ENCODE results near the gene ING5.

ING5 gene

GRCh38 chr2:241750076-241750840, 48.4 kb downstream of the ING5 start:
- TF ChIP-seq CTCF (IDR thresholded peaks at IDR 0.05; ENCODE audit: low read depth, low read length): no peak
- Histone ChIP-seq H3K36me3 (peaks cover 37% of the 10 kb centered on the region), H3K9me3 (no peaks in the 10 kb centered on the region), H3K4me3 (ENCODE audit: low read depth, low read length) (no peak overlapping the region), H3K4me1 (no peaks in the 10 kb centered on the region), H3K27me3 (no peaks in the 10 kb centered on the region)
- DNase-seq: no peak

GRCh38 chr2:241751152-241751551, 49.3 kb downstream of the ING5 start:
- Histone ChIP-seq H3K9me3 (no peaks in the 10 kb centered on the region), H3K4me1 (no peaks in the 10 kb centered on the region), H3K4me3 (ENCODE audit: low read depth, low read length) (no peak overlapping the region), H3K36me3 (peaks cover 36% of the 10 kb centered on the region), H3K27me3 (no peaks in the 10 kb centered on the region)
- no peak for TF ChIP-seq CTCF (IDR thresholded peaks at IDR 0.05; ENCODE audit: low read depth, low read length)
- no peak for DNase-seq

GRCh38 chr2:241751776-241752175, 49.9 kb downstream of the ING5 start:
- no peak for TF ChIP-seq CTCF (IDR thresholded peaks at IDR 0.05; ENCODE audit: low read depth, low read length)
- no peaks in the 10 kb centered on the region for H3K27me3 ChIP-seq
- H3K4me3 ChIP-seq (ENCODE audit: low read depth, low read length): no peak overlapping the region
- DNase-seq: no peak
- H3K9me3 ChIP-seq: no peaks in the 10 kb centered on the region
- peaks cover 41% of the 10 kb centered on the region for H3K36me3 ChIP-seq
- H3K4me1 ChIP-seq: no peaks in the 10 kb centered on the region

- Histone ChIP-seq H3K9me3 (no peaks in the 10 kb centered on the region), H3K27me3 (no peaks in the 10 kb centered on the region), H3K4me1 (no peaks in the 10 kb centered on the region), H3K36me3 (peaks cover 41% of the 10 kb centered on the region), H3K4me3 (ENCODE audit: low read depth, low read length) (no peak overlapping the region)
- no peak for DNase-seq
- TF ChIP-seq CTCF (IDR thresholded peaks at IDR 0.05; ENCODE audit: low read depth, low read length): no peak
Measured at GRCh38 chr2:241752253-241752652, 50.4 kb downstream of the ING5 start.

- H3K4me3 ChIP-seq (ENCODE audit: low read depth, low read length): no peak overlapping the region
- peaks cover 41% of the 10 kb centered on the region for H3K36me3 ChIP-seq
- no peaks in the 10 kb centered on the region for H3K9me3 ChIP-seq
- no peak for DNase-seq
- no peaks in the 10 kb centered on the region for H3K27me3 ChIP-seq
- no peak for TF ChIP-seq CTCF (IDR thresholded peaks at IDR 0.05; ENCODE audit: low read depth, low read length)
- no peaks in the 10 kb centered on the region for H3K4me1 ChIP-seq
Measured at GRCh38 chr2:241752689-241753276, 50.9 kb downstream of the ING5 start.

GRCh38 chr2:241753493-241753892, 51.7 kb downstream of the ING5 start:
- Histone ChIP-seq H3K27me3 (no peaks in the 10 kb centered on the region), H3K9me3 (no peaks in the 10 kb centered on the region), H3K4me3 (ENCODE audit: low read depth, low read length) (no peak overlapping the region), H3K4me1 (no peaks in the 10 kb centered on the region), H3K36me3 (peaks cover 41% of the 10 kb centered on the region)
- TF ChIP-seq CTCF (IDR thresholded peaks at IDR 0.05; ENCODE audit: low read depth, low read length): no peak
- DNase-seq: no peak
